GM18498 (cell line): ENCODE data around the gene MPPED1.

Experiments used
- ATAC-seq: cut with Tn5 transposase; IDR thresholded peaks from one replicate; pipeline ENCODE4 v1.9.1; 2021; ENCODE audit warnings: mild to moderate bottlenecking, moderate library complexity; ENCODE audit not compliant: unreplicated experiment

Gene MPPED1

DNA sequence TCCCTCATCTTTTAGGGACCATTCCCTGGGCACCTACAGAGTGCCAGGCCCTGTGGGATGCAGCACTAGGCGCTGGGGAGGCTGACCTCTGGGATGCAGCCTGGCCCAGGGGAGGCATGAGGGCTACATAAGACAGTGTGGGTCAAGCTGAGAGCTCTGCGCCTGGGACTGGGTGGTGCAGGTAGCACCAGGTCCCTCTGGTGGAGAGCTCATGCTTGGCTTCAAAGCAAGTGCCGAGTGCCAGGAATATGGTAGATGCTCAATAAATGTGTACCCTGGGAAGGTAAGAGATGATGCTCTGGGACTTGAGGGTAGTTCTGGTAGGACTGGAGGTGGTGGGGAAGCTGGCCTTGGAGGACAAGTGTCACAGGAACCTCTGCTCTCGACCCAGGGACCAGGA lies 2.0 kb upstream of the MPPED1 start:
- no peak for ATAC-seq

DNA sequence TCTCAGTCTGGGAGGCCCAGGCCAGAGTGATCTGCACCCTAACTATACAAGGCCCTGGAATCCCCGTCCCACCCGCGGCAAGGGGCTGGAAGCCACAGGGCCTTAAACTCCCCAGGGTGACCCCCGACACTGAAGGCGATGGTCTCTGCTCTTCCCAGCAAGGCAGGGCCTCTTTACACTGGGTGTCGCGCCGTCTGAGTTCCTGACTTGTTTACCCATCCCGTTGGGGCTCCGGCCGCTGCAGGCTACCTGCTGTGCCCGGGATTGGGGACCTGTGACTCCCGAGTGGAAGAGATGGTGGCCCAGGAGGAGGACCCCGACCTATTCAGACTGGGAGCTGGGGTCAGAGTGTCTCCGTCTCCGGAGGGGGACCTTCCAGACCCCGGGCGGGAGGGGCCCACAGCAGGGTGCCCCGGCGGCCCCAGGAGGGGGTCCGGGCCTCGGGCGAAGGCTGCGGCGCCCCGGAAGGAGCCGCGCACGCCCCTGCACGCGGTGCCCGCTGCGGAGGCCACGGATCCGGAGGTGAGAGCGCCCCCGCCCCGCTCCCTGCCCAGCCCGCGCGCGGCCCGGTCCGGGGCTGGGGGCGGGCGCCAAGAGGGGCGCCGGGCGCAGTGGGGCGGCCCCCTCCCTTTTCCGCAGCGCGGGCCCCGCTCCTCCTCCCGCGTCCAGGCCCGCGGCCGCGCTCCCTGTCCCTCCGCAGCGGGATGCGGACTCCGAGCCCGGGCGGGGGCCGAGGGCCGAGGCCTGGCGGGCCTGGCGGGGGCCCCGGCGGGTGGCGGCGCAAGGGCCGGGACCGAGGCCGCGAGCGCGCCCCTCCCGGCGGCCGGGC lies 560 bp upstream of the MPPED1 start:
- no peak for ATAC-seq

DNA sequence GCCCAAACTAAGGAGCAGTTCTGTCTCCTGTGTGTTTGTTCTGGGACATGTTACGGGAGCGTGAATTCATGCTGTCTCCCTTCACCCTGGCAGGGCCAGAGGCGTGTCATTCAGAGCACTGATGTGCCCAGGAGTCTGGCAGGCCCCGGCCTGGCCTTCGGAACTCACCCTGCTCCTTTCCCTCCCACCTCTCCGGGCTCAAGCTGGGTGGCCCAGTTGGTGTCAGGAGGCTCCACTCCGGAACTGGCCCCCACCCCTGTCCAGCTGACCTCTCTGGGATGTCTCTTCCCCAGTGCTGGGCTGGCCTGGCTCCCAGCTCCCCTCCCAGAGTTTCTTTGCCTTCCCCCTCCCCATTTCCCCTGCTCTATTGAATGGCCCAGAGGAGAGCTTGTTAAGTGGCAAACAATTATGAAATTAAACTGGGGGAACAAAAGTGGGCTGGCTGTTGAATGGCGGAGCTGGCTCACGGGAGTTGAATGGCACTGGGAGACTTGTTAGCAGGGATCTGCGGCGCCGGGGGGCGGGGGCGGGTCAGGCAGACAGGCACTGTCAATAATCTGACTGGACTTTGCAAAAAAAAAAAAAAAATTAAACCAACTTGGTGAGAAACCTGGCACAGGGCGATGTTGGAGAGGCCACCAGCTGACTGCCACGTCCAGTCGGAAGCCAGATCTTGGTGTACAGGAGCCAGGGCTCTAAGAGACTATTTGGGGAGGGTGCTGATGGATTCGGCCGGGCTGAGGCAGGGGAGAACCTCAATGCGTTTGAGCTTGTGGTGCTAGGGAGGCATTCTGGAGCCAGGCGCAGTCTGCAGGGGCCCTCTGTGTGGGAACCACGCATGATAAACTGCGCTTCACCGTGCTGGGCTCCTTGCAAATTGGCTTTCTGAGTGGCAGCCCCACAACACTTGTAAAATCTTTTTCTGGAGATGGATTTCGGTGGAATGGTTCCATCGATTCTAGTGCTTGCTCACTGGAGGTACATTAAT lies 1.3 kb downstream of the MPPED1 start:
- no peak for ATAC-seq

DNA sequence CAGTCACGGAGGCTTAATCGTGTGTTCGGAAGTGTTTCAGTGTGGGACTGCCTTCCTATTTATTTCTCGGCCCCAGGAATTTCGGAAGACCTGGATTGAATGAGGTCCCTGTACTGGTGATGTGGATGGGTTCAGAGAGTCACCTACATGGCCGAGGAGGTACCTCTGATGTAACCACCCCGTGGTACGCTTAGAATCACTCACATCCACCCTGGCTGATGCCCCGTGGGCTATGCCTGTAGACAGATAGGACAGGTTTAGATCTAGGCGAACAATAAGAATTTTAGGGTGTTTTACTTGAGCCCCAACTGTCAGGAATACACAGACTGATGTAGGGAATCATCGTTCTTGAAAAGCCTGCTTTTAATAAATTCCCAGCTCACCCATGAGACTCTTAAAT lies 2.0 kb downstream of the MPPED1 start:
- no peak for ATAC-seq

DNA sequence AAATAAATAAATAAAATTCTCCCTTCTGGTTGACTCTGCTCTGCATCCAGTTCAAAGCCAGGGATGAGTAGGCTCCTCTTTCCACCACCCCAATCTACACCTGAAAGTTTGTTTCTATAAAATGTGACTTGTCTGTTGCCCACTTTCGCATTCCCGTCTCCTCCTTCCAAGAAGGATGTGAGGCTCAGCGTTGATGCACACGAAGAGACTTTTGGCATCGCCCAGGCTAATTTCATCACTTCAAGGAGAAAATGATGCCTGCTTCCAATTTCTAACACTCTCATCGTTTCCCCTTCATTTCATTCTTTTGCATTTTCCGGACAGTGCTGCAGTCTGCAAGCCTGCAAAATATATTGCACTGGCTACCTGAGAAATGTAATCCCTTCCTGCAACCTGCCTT lies 3.9 kb downstream of the MPPED1 start:
- ATAC-seq: no peak

DNA sequence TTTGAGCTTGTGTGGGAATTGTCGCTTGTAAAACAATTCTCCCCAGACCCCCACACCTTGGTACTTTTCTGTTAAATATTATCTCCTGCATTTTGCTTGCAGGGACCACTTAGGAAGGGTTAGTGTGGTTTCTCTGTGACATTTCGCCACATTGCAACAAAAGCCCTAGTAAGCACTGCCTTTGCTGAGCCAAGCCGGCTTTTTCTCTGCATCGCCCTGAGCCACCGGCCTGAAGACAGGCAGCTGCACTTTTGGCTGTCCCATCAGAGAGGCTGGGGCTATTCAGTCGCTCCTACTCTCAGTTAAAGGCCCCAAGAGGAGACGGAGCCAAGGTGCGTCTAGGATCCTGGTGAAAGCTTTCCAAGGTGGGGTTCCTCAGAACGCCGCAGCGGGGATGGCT lies 5.7 kb downstream of the MPPED1 start:
- no peak for ATAC-seq

DNA sequence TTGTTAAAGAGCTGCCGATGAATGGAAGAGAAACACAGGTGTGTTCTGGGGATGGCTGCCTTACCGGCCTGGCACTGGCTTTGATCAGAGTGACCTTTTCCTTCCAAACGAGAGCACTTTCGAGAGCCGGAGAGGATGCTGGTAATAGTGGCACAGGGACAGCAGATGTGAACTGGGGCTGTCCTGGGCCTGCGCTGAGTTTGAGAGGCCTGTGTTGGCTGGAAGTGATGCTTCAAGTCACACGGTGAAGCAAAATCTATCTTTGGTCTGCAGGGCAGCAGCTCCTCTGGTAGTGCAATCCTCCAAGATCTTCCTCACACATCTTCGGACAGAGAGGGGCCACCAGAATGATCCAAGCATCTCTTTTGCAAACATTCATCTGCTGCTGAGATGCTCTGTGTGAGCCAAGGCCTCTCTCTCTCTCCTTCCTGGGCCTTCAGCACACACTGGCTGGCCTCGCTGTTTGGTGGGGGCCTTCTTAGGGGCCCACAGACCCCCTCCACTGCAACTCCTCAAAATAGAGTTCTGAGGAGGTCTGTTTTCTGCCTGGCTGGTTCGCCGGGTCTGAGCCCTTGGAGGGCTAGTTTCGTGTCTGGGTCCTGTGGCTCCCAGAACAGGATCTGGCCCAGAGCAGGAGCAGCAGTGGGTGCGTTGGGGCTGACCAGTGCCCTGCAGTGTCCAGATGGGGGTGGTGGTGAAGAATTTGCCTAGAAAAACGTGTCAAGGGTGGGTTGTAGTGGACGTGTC lies 6.4 kb downstream of the MPPED1 start:
- ATAC-seq: no peak

DNA sequence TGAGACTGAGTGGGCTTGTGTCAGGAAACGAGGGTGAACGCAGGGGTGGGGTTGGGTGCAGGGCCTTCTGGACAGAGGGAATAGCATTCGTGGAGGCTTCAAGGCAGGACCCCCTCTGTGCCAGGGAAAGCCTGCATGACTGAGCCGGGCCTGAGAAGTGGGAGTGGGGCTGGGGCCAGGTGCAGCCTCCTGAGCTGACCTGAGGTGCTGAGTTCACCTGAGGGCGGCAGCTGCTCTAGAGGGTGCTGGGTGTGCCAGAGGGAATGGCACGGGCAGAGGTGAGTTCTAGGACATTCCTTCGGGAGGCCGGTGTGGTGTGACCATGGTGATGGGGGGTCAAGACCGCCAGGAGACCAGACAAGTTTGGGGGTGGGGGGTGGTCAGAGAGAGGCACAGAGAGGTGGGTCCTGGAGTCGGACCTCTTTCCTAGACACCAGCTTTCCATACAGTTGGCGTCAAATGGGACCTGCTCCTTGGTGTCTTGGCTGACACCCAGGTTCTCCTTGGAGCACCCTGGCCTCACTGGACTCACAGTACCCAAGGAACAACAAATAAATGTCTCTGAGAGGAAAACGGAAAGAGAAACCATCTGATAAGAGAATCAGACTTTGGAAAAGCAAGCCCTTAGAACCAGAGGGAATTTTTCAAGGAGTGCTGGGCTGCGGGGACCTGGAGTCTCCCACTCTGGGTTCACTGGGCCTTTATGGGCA lies 7.7 kb downstream of the MPPED1 start:
- no peak for ATAC-seq

DNA sequence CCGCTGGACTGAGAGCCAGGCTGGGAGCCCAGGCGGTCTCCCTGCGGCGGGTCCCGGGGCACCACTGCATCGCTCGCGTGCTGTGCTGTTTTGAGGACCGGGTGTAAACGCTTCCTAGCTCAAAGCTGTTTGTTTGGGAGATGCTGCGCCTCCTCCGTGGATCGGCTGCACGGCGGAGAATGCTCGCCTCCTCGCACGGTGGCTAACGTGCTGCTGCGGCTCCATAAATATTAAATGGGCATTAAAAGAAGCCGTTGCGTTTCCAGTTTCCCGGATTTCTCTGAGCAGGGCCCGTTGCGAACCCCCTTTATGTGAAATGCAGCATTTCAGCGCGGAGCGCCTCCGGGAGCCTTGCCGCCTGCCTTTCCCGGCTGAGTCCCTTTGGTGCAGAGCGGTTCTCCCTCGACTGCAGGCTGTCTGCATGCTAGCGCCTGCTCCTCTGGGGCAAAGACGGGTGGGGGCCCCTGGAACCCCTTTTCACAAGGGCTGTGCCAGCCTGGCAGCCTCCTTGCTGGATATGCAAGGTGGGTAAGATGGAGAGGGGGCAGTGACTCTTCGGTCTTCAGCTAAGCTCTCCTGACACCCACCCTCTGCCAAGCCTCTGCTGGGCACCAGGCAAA lies 9.3 kb downstream of the MPPED1 start:
- no peak for ATAC-seq

DNA sequence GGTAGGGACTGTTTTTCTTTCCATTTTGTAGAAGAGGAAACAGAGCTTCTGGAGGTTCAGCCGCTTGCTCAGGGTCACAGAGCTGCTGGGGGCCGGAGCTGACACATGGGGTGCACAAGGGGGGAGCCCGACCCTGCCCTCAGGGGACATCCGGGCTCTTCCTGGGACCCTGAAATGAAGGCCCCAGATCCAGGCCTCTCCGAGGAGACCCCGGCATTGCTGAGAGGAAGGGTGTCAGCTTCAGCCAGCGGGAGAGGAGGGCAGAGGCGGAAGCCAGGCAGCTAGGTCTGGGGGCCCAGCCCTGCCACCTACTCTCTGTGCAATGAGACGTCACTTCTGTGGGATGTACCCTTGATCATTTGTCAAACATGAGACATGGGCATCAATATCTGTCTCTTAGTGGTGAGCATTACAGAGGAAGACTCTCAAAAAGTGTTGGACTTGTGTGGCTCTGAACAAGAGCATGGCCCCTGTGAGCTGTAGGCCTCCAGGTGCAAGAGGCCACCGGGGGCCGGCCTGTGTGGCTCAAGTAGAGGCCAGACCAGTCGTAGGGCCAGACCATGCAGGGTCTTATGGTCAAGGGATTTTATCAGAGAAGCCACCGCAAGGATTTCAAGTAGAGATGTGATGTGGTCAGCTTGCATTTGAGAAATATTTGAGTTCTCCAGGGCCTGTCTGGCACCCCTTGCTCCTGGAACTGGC lies 10.3 kb downstream of the MPPED1 start:
- no peak for ATAC-seq

DNA sequence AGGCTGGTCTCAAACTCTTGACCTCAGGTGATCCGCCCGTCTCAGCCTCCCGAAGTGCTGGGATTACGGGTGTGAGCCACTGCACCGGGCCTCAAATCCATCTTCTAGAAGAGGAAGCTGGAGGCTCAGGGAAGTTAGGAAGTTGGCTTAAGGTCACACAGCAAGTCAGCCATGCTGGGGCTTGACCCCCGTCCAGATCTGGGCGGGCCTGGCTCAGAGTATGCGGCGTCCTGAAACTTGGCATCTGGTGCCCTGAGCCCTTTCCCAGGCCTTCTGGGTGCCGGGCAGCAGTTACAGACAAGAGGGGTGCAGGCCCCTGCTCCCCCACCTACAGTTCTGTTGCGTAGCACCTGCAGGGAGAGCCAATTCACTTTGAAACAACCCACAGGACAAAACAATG lies 11.2 kb downstream of the MPPED1 start:
- no peak for ATAC-seq

DNA sequence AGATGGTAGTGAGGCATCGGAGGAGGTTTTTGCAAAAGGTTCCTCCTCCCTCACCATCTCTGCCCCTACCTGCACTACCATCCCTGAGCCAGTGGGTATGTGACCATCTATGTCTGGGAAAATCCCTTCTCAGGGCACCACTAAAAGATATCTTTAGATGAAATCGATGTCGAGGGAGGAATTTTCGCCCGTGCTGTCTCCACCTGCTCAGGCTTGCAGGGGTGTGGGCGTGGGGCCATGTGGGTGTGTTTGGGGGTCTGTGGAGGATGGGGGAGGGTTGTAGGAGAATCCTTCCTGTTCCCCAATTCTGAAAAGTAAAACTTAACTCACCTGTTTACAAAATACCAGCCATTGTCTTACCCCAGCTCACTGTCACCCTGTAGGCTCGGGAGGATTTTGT lies 12.4 kb downstream of the MPPED1 start:
- ATAC-seq: no peak

DNA sequence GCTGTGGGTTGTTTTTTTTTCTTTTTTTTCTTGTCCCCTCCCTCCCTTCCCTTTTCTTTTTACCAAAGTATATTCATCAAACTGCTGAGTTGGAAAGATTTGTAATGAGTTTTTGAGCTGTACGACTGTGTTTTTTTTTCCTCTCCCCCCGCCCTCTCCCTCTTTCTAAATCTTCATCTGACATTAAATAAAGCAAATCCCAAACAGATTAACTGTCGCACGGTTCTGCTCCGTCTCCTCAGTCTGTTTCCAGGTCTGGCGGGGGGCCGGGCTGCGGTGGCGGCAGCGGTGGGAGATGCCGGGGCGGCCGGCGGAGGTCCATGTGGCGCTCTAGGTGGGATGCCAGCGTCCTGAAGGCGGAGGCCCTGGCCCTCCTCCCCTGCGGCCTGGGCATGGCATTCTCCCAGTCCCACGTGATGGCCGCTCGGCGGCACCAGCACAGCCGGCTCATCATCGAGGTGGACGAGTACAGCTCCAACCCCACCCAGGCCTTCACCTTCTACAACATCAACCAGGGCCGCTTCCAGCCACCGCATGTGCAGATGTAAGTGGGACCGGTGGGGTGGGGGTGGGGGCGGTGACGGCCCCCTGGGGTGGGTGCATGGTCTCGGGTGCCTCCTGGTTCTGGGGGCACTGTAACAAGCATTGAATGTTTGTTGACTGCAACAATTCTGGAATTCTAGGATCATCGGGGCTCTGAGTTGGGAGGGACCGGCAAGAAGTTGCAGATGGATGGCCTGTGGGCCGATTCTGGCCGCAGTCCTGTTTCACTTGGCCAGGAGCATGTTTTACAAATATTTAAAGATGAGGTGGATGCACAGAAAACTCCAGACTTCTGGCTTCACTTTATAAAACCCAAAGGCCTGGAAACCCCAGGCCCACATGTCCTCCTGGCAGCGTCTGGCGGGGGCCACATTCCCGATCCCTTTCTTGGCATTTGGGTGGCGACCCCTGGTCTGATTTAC lies 13.1 kb downstream of the MPPED1 start:
- no peak for ATAC-seq

DNA sequence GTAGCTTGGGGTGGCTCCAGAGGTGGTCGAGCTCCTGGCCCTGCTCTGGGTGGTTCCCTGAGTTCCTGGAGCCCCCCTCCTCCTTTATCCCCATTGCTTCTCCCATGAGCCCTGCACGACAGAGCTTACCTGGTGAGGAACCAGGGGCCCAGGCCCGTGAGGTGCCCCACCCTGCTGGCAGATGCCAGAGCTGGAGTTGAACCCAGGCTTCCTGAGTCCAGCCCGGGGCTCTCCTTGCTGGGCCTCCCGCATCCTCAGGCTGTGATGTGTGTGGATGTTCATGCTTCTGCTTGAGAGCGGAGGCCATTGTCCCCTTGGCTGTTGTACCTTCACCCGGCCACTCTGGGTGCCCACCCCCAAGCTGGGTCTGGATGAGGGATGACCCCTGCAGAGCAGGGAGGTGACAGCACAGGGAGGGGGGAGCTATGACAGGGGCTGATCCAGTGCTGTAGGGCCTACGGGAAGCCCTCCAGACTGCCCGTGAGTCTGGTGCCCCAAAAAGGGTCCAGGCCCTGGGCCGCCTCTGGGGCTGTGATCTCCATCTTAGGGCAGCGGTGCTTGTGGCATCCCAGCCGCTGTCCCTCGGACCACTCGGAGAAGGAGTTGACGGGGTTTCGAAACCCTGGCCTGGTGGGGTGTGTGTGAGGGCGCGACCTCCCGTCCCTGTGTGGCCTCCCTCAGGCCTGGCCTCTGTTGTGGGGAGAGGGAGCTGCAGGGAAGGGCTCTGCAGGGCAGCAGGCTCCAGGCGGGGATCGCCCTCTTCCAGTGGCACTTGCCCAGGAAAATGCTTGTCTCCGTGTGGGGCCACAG lies 14.4 kb downstream of the MPPED1 start:
- no peak for ATAC-seq

DNA sequence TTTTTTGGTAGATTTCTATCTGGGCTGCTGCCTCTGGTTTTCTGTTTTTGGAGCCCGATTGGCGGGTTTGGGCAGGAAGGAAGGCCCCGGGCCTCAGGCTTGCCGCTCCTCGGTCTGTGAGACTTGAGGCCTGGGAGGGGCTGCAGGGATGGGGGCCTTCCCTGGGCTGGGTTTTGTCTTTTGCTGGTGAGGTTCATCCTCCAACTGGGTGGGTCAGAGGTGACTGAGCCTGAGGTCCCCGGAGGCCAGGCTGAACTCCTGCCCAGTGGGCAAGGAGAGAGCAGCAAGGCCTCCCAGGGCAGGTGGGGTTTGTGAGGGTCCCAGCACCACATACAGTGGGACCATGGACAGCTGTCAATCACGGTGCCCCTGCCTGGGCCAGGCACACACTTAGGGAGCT lies 15.0 kb downstream of the MPPED1 start:
- ATAC-seq: no peak

DNA sequence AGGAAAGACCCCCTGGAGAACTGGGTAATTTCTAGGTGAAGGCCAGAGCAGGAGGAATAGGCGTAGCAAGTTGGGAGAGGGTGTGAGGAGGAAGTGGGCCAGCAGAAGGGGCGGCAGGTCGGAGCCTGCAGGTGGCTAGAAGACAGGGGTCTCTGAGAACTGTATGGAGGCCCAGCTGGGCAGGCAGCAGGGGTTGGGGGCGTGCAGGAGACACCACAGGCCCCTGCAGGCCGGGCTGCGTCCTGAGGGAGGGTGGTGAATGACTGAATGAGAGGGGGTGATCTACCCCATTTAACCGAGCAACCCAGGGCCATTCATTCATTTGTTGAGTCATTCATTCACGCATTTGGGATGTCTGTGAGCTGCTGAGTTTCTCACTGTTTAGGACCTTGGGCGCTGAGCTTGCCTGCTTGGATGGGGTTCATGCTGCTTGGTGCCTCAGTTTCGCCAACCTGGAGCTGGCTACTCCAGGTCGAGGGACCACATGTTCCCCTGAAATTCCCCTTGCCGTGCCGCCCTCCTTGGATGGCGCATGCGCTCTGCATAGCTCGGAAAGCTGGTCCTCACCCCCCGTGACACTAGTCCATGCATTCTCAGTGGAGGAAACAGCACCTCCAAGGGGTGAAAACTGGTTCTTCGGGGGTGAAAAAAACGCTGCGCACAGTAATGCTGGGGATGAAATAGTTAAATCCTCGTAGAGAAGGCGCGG lies 15.6 kb downstream of the MPPED1 start:
- no peak for ATAC-seq

DNA sequence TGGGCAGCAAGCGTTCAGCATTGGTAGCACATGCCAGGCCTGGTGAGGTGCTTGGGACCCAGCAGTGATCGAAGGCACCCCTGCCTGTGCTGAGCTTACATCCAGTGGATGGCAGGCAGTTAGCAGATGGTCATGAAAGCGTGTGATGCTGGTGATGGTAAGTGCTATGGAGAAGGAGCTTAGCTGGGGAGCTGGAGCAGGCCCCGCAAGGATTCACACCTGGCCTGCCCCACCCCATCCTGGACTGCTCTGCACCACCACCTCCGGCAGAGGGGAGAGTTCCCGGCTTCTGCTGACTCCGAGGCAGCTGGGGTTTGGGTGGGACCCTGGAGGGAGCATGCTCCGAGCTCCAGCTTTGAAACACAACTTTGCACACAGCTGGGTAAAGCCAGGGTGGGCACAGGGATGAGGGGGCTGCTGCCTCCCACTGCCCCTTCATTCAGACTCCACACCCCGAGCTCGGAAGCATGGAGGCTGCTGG lies 16.2 kb downstream of the MPPED1 start:
- no peak for ATAC-seq
